ENCODE results near the gene CADPS2.

CADPS2 gene

GRCh38 chr7:122343601-122344302, 542.5 kb downstream of the CADPS2 start:
- no peak for DNase-seq

- DNase-seq, result no peak
Observed at GRCh38 chr7:122340427-122340826, 545.8 kb downstream of the CADPS2 start.

GRCh38 chr7:122339145-122339904, 546.9 kb downstream of the CADPS2 start:
- no peak for DNase-seq

GRCh38 chr7:122337011-122337410, 549.2 kb downstream of the CADPS2 start:
- DNase-seq, result no peak

- DNase-seq, result no peak
Observed at GRCh38 chr7:122329145-122329802, 557.0 kb downstream of the CADPS2 start.

GRCh38 chr7:122327969-122328368, 558.3 kb downstream of the CADPS2 start:
- DNase-seq, result no peak

GRCh38 chr7:122316467-122317388, 569.5 kb downstream of the CADPS2 start:
- no peak for DNase-seq

- no peak for DNase-seq
Observed at GRCh38 chr7:122315507-122316466, 570.5 kb downstream of the CADPS2 start.

GRCh38 chr7:122314284-122314683, 572.0 kb downstream of the CADPS2 start:
- no peak for DNase-seq

- no peak for DNase-seq
Observed at GRCh38 chr7:122312789-122313188, 573.5 kb downstream of the CADPS2 start.

GRCh38 chr7:122311734-122312450, 574.4 kb downstream of the CADPS2 start:
- no peak for DNase-seq

- no peak for DNase-seq
Observed at GRCh38 chr7:122311050-122311700, 575.1 kb downstream of the CADPS2 start.

GRCh38 chr7:122310119-122311021, 575.9 kb downstream of the CADPS2 start:
- DNase-seq, result no peak

- no peak for DNase-seq
Observed at GRCh38 chr7:122309421-122309820, 576.8 kb downstream of the CADPS2 start.

GRCh38 chr7:122307228-122307621, 579.0 kb downstream of the CADPS2 start:
- DNase-seq, result no peak

- no peak for DNase-seq
Observed at GRCh38 chr7:122306320-122307227, 579.7 kb downstream of the CADPS2 start.

- DNase-seq, result no peak
Observed at GRCh38 chr7:122305475-122306319, 580.6 kb downstream of the CADPS2 start.

All from activated CD4-positive, alpha-beta T cell treated with anti-CD3 and anti-CD28 coated beads, Interleukin-2, amount 50 U/mL, for 4 hours (primary cell).